Measurements from ENCODE around the gene CDC45.

The CDC45 gene

GRCh38 chr22:19507534-19507861 is 27.8 kb downstream of the CDC45 start:
- TF ChIP-seq CTCF (IDR thresholded peaks at IDR 0.05; ENCODE audit: low read depth, low read length), result no peak
- H3K4me3 ChIP-seq (ENCODE audit: low read depth, low read length), result no peak overlapping the region

- no peak for TF ChIP-seq CTCF (IDR thresholded peaks at IDR 0.05; ENCODE audit: low read depth, low read length)
- no peak overlapping the region for H3K4me3 ChIP-seq (ENCODE audit: low read depth, low read length)
These were observed 28.5 kb downstream of the CDC45 start for GRCh38 chr22:19508024-19508776.

GRCh38 chr22:19509191-19509590 is 29.5 kb downstream of the CDC45 start:
- H3K4me3 ChIP-seq (ENCODE audit: low read depth, low read length), result no peak overlapping the region
- no peak for TF ChIP-seq CTCF (IDR thresholded peaks at IDR 0.05; ENCODE audit: low read depth, low read length)

GRCh38 chr22:19509923-19510322 is 30.2 kb downstream of the CDC45 start:
- no peak for TF ChIP-seq CTCF (IDR thresholded peaks at IDR 0.05; ENCODE audit: low read depth, low read length)
- H3K4me3 ChIP-seq (ENCODE audit: low read depth, low read length), result no peak overlapping the region

GRCh38 chr22:19510919-19511341 is 31.2 kb downstream of the CDC45 start:
- no peak for TF ChIP-seq CTCF (IDR thresholded peaks at IDR 0.05; ENCODE audit: low read depth, low read length)
- no peak overlapping the region for H3K4me3 ChIP-seq (ENCODE audit: low read depth, low read length)

GRCh38 chr22:19513823-19514222 is 34.1 kb downstream of the CDC45 start:
- TF ChIP-seq CTCF (IDR thresholded peaks at IDR 0.05; ENCODE audit: low read depth, low read length), result no peak

GRCh38 chr22:19514831-19515565 is 35.3 kb downstream of the CDC45 start:
- no peak overlapping the region for H3K4me3 ChIP-seq (ENCODE audit: low read depth, low read length)
- TF ChIP-seq CTCF (IDR thresholded peaks at IDR 0.05; ENCODE audit: low read depth, low read length), result no peak

More at GRCh38 chr22:19513823-19514222, 34.1 kb downstream of the CDC45 start:
- no peak overlapping the region for H3K4me3 ChIP-seq (ENCODE audit: low read depth, low read length)
